ENCODE measurements around the gene ADAMTS18. TPM values are rescaled to one million over a fixed set of nuclear protein-coding genes. Genes with fewer than 3 reads are reported as not detected.

The ADAMTS18 gene
- total and polyA plus RNA-seq, 2 donors (not counting 3 experiments of a cell fraction or from before 2014, with no cell fraction given): 18.4 to 27.5 TPM

DNA sequence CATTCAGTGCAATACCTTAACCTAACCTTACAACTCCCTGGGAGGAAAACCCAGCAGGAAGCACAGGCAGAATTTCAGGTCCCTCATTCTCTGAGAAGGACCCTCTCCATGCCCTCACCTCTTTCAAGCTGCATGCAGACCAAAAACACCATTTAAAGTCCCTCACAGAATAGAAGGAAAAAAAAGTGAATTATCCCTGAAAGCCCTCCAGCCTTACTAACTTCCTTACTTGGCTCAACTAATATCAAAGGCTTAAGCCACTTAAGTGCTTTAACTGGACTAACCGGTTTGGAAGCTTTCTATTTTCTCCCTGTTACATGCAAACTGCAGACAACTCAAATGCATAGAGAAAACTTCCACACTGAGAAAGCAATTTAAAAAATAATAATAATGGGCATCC lies 60.5 kb downstream of the ADAMTS18 start:
- dilution Hi-C loops (cut with MboI; ENCODE audit: extremely low pct_ligation_motif_present, low sequenced_read_pairs): no loop called here
- H3K4me1 ChIP-seq (ENCODE audit: control insufficient read depth, extremely low read depth, insufficient read depth, low read length): no peaks in the 10 kb centered on the region
- H3K9ac ChIP-seq (replicated peaks; ENCODE audit: extremely low read depth, insufficient read depth, low read length): no peak overlapping the region
- ChIA-PET POLR2A (no interaction called here), CTCF (interaction anchor here (1.1 kb wide), 1 partner anchor 14 kb away, joined by 3 read pairs; no protein-coding TSS in a partner anchor)
- H3K9me3 ChIP-seq (replicated peaks; ENCODE audit: control insufficient read depth, insufficient read depth, low read length): no peaks in the 10 kb centered on the region
- no peaks in the 10 kb centered on the region for H3K36me3 ChIP-seq (ENCODE audit: control insufficient read depth in 2 of 2, extremely low read depth in 1 of 2, insufficient read depth in 2 of 2, low read length in 2 of 2)
- no peaks in the 10 kb centered on the region for H3K27me3 ChIP-seq (ENCODE audit: control insufficient read depth in 2 of 2, insufficient read depth in 2 of 2, low read length in 2 of 2)
- peaks cover 2% of the 10 kb centered on the region for H3K79me2 ChIP-seq (ENCODE audit: control insufficient read depth, insufficient read depth, low read length)
- H3K9me1 ChIP-seq (replicated peaks; ENCODE audit: control insufficient read depth, extremely low read depth, insufficient read depth, low read length): no peaks in the 10 kb centered on the region
- no peak overlapping the region for H3K27ac ChIP-seq (ENCODE audit: insufficient read depth, low read depth, low read length)
- no peak overlapping the region for H3K4me3 ChIP-seq (replicated peaks in 1 of 3; ENCODE audit: insufficient read depth in 1 of 3, low read depth in 1 of 3, low read length in 3 of 3)
- no peaks in the 10 kb centered on the region for H4K20me1 ChIP-seq (replicated peaks; ENCODE audit: control insufficient read depth, extremely low read depth, insufficient read depth, low read length)
- DNase-seq (ENCODE audit: low read depth, low spot score) (no peak), FAIRE-seq (no peak)
- no peak overlapping the region for H2AFZ ChIP-seq (ENCODE audit: low read depth, low read length)
- H3K4me2 ChIP-seq (ENCODE audit: insufficient read depth, low read length): no peak overlapping the region
- intact Hi-C loops (cut with micrococcal nuclease): loop anchor here (10.0 kb wide), 1 partner anchor 140 kb away; no protein-coding TSS in a partner anchor
- TF ChIP-seq, protein P1, sequence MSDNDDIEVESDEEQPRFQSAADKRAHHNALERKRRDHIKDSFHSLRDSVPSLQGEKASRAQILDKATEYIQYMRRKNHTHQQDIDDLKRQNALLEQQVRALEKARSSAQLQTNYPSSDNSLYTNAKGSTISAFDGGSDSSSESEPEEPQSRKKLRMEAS (IDR thresholded peaks at IDR 0.05; ENCODE audit: insufficient read depth, insufficient read length): no peak
- no peak for TF ChIP-seq FOS (IDR thresholded peaks at IDR 0.05; ENCODE audit: borderline replicate concordance, insufficient read depth, low read length)
- TF ChIP-seq POLR2AphosphoS5 (IDR thresholded peaks at IDR 0.05; ENCODE audit: insufficient read depth, low read depth, low read length): no peak
- no peak for TF ChIP-seq POLR2A (IDR thresholded peaks at IDR 0.05; ENCODE audit: low read depth, low read length)
- TF ChIP-seq GATA2 (IDR thresholded peaks at IDR 0.05; ENCODE audit: insufficient read depth, insufficient read length, low read depth, low read length): no peak
- TF ChIP-seq, protein P2, sequence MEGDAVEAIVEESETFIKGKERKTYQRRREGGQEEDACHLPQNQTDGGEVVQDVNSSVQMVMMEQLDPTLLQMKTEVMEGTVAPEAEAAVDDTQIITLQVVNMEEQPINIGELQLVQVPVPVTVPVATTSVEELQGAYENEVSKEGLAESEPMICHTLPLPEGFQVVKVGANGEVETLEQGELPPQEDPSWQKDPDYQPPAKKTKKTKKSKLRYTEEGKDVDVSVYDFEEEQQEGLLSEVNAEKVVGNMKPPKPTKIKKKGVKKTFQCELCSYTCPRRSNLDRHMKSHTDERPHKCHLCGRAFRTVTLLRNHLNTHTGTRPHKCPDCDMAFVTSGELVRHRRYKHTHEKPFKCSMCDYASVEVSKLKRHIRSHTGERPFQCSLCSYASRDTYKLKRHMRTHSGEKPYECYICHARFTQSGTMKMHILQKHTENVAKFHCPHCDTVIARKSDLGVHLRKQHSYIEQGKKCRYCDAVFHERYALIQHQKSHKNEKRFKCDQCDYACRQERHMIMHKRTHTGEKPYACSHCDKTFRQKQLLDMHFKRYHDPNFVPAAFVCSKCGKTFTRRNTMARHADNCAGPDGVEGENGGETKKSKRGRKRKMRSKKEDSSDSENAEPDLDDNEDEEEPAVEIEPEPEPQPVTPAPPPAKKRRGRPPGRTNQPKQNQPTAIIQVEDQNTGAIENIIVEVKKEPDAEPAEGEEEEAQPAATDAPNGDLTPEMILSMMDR (IDR thresholded peaks at IDR 0.05; ENCODE audit: extremely low read depth in 1 of 2, insufficient read depth in 1 of 2, low read depth in 1 of 2, low read length in 2 of 2): no peak
- no peak for TF ChIP-seq MYC (IDR thresholded peaks at IDR 0.05; ENCODE audit: low read depth, low read length)
- no peak for TF ChIP-seq EZH2 (IDR thresholded peaks at IDR 0.05; ENCODE audit: borderline replicate concordance, low read depth, low read length, severe bottlenecking)
- no peak for TF ChIP-seq JUN (IDR thresholded peaks at IDR 0.05; ENCODE audit: borderline replicate concordance, insufficient read depth, insufficient read length, low read depth)
- BruUV-seq (replicated peaks): no TSS peak
